ENCODE results near the gene ATP6V1C2.
A peak's percentile ranks its signal among the peaks of the same experiment; 100 is the strongest.

Gene ATP6V1C2

GRCh38 chr2:10732924-10733565 lies 11.6 kb downstream of the ATP6V1C2 start:
- DNase-seq: peak; percentile 8

GRCh38 chr2:10733566-10733925 lies 12.1 kb downstream of the ATP6V1C2 start:
- DNase-seq: no peak

GRCh38 chr2:10733980-10734379 lies 12.6 kb downstream of the ATP6V1C2 start:
- DNase-seq: no peak

- DNase-seq: no peak
Observed at GRCh38 chr2:10738192-10738591, 16.8 kb downstream of the ATP6V1C2 start.

- no peak for DNase-seq
Observed at GRCh38 chr2:10740226-10740625, 18.8 kb downstream of the ATP6V1C2 start.

- no peak for DNase-seq
Observed at GRCh38 chr2:10741139-10741538, 19.7 kb downstream of the ATP6V1C2 start.

GRCh38 chr2:10742666-10743065 lies 21.2 kb downstream of the ATP6V1C2 start:
- no peak for DNase-seq

- no peak for DNase-seq
Observed at GRCh38 chr2:10750610-10751009, 29.2 kb downstream of the ATP6V1C2 start.

- DNase-seq: no peak
Observed at GRCh38 chr2:10752236-10752635, 30.8 kb downstream of the ATP6V1C2 start.

- DNase-seq: no peak
Observed at GRCh38 chr2:10753156-10753555, 31.7 kb downstream of the ATP6V1C2 start.

- DNase-seq: no peak
Observed at GRCh38 chr2:10753876-10754275, 32.4 kb downstream of the ATP6V1C2 start.

GRCh38 chr2:10755621-10756020 lies 34.2 kb downstream of the ATP6V1C2 start:
- DNase-seq: no peak

GRCh38 chr2:10757814-10758286 lies 36.4 kb downstream of the ATP6V1C2 start:
- no peak for DNase-seq

GRCh38 chr2:10759151-10759714 lies 37.8 kb downstream of the ATP6V1C2 start:
- DNase-seq: no peak

GRCh38 chr2:10760794-10761504 lies 39.5 kb downstream of the ATP6V1C2 start:
- no peak for DNase-seq

GRCh38 chr2:10761591-10761990 lies 40.2 kb downstream of the ATP6V1C2 start:
- no peak for DNase-seq

- no peak for DNase-seq
Observed at GRCh38 chr2:10762651-10763460, 41.4 kb downstream of the ATP6V1C2 start.

- no peak for DNase-seq
Observed at GRCh38 chr2:10763461-10763800, 42.0 kb downstream of the ATP6V1C2 start.

GRCh38 chr2:10764096-10764785 lies 42.8 kb downstream of the ATP6V1C2 start:
- DNase-seq: no peak

- no peak for DNase-seq
Observed at GRCh38 chr2:10764896-10765295, 43.5 kb downstream of the ATP6V1C2 start.

GRCh38 chr2:10765461-10765860 lies 44.0 kb downstream of the ATP6V1C2 start:
- DNase-seq: no peak

GRCh38 chr2:10765914-10766313 lies 44.5 kb downstream of the ATP6V1C2 start:
- no peak for DNase-seq

- DNase-seq: no peak
Observed at GRCh38 chr2:10768063-10768507, 46.7 kb downstream of the ATP6V1C2 start.

Data from NCI-H1105 treated with DMSO at 0.1 percent for 48 hours (cell line).